H1 (cell line): ENCODE results near the gene PPP1R15B. TPM values are rescaled to one million over a fixed set of nuclear protein-coding genes. Genes with fewer than 3 reads are reported as not detected.

ENCODE experiments used
- HDAC2 ChIP-seq, 2 experiments: fragments of 300-600 bp in 1 of 2; sonication (generic) in 1 of 2; IDR thresholded peaks; 2 replicates each; pipeline ENCODE4 v1.6.1; 2011 to 2012; ENCODE audit warnings: low read depth in 2 of 2, low read length in 2 of 2, mild to moderate bottlenecking in 2 of 2, moderate library complexity in 2 of 2, borderline replicate concordance in 1 of 2, inconsistent platforms in 1 of 2
- MAFK ChIP-seq: IDR thresholded peaks from 2 replicates; pipeline ENCODE4 v1.6.1; 2012; ENCODE audit warnings: low read depth, mild to moderate bottlenecking, improper control_type of control experiment, low read length
- polyA plus RNA-seq, 7 experiments: library from polyadenylated mRNA; depleted of rRNA in 3 of 7; stranded (reverse) in 5 of 7; unstranded in 2 of 7; fragments of >200 nt in 5 of 7; fragments of 200-250 nt in 2 of 7; gene quantifications; 1 replicate in 5 of 7; 2 replicates in 1 of 7; 4 replicates in 1 of 7; pipeline versions ENCODE4 v1.2.1 to v1.2.3, GENCODE V29; 2011 to 2013; ENCODE audit warnings: missing spikeins in 2 of 7, mixed read lengths in 2 of 7
- total RNA-seq: library from RNA; stranded (reverse); fragmentation: NEBNext Ultra II Directional; extraction: Animal tissue kit (Norgen Biotek cat#: 25700); gene quantifications from 2 replicates; pipeline ENCODE4 v1.2.1, GENCODE V29; 2021

PPP1R15B gene
- total and polyA plus RNA-seq, 2 of the 8 experiments (the other 6 are each of a cell fraction or from before 2014, with no cell fraction given), result 14.4 to 72.2 TPM

- no peak for TF ChIP-seq HDAC2 (IDR thresholded peaks at IDR 0.05; ENCODE audit: borderline replicate concordance in 1 of 2, low read depth in 2 of 2, low read length in 2 of 2)
- no peak for TF ChIP-seq MAFK
These were observed 44.3 kb downstream of the PPP1R15B start (continued) for GRCh38 chr1:204367193-204367858.
